LNCaP clone FGC (cell line): ENCODE results near the gene KRTAP9-7.
"Not testable (repeated sequence)": the region's sequence is repeated elsewhere in the genome, so short reads cannot be mapped to it uniquely, and the experiment has no call there.

ENCODE experiments used
- DNase-seq: peaks from one replicate; pipeline ENCODE4 v3.0.0-alpha.2; 2011; ENCODE audit warnings: low read depth
- H3K4me3 ChIP-seq: 2 replicates; pipeline ENCODE4 v1.5.1; 2011; ENCODE audit warnings: mild to moderate bottlenecking, low read depth, low read length, control low read depth
- TF ChIP-seq, protein P1 (sequence below): IDR thresholded peaks from 2 replicates; pipeline ENCODE4 v1.5.1; 2012; ENCODE audit warnings: mild to moderate bottlenecking; ENCODE audit not compliant: control insufficient read depth, insufficient read depth; ENCODE audit errors: extremely low read depth

Gene KRTAP9-7

GRCh38 chr17:41275648-41276190 is at the start of gene KRTAP9-7:
KRTAP9-7 (plus strand) TSS chr17:41275698; CDS start chr17:41275698, 0 bp downstream.
- H3K4me3 ChIP-seq, DNase-seq: not testable (repeated sequence)

GRCh38 chr17:41226051-41226450 is 49.4 kb upstream of the KRTAP9-7 start:
- TF ChIP-seq, protein P1, sequence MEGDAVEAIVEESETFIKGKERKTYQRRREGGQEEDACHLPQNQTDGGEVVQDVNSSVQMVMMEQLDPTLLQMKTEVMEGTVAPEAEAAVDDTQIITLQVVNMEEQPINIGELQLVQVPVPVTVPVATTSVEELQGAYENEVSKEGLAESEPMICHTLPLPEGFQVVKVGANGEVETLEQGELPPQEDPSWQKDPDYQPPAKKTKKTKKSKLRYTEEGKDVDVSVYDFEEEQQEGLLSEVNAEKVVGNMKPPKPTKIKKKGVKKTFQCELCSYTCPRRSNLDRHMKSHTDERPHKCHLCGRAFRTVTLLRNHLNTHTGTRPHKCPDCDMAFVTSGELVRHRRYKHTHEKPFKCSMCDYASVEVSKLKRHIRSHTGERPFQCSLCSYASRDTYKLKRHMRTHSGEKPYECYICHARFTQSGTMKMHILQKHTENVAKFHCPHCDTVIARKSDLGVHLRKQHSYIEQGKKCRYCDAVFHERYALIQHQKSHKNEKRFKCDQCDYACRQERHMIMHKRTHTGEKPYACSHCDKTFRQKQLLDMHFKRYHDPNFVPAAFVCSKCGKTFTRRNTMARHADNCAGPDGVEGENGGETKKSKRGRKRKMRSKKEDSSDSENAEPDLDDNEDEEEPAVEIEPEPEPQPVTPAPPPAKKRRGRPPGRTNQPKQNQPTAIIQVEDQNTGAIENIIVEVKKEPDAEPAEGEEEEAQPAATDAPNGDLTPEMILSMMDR: no peak
- H3K4me3 ChIP-seq: no peak overlapping the region
- DNase-seq: no peak

- DNase-seq, H3K4me3 ChIP-seq: not testable (repeated sequence)
Measured at GRCh38 chr17:41226598-41227095, 48.9 kb upstream of the KRTAP9-7 start, which contains the start of gene KRTAP9-2. KRTAP9-2 (plus strand) TSS chr17:41226648; CDS start chr17:41226655, 7 bp downstream.

- TF ChIP-seq, protein P1: no peak
- DNase-seq: no peak
- no peak overlapping the region for H3K4me3 ChIP-seq
Measured at GRCh38 chr17:41230094-41230493, 45.4 kb upstream of the KRTAP9-7 start.

GRCh38 chr17:41231731-41232130 is 43.8 kb upstream of the KRTAP9-7 start:
- TF ChIP-seq, protein P1: no peak
- DNase-seq: no peak
- no peak overlapping the region for H3K4me3 ChIP-seq

DNA sequence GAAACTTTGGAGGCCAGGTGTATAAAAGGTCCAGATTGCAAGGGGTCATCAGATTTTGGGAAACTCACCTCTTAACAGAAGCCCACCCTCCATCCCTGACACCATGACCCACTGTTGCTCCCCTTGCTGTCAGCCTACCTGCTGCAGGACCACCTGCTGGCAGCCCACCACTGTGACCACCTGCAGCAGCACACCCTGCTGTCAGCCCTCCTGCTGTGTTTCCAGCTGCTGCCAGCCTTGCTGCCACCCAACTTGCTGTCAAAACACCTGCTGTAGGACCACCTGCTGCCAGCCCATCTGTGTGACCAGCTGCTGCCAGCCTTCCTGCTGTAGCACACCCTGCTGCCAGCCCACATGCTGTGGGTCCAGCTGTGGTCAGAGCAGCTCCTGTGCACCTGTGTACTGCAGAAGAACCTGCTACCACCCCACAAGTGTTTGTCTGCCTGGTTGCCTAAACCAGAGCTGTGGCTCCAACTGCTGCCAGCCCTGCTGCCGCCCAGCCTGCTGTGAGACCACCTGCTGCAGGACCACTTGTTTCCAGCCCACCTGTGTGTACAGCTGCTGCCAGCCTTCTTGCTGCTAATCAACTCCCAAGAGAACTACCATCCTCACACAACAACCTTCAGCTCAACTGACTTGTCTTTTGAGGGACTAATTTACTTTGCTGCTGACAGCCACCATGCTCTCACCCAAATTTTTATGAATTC is 42.9 kb upstream of the KRTAP9-7 start, which contains the start of gene KRTAP9-3:
KRTAP9-3 (plus strand) TSS at position 51 of the 707 bp plus-strand sequence; CDS start at position 104, 53 bp downstream.
- H3K4me3 ChIP-seq, DNase-seq: not testable (repeated sequence)

- not testable (repeated sequence) for DNase-seq, H3K4me3 ChIP-seq
Measured at GRCh38 chr17:41237116-41237515, 38.4 kb upstream of the KRTAP9-7 start.

DNA sequence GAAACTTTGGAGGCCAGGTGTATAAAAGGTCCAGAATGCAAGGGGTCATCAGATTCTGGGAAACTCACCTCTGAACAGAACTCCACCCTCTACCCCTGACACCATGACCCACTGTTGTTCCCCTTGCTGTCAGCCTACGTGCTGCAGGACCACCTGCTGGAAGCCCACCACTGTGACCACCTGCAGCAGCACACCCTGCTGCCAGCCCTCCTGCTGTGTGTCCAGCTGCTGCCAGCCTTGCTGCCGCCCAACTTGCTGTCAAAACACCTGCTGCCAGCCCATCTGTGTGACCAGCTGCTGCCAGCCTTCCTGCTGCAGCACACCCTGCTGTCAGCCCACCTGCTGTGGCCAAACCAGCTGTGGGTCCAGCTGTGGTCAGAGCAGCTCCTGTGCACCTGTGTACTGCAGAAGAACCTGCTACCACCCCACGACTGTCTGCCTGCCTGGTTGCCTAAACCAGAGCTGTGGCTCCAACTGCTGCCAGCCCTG is 37.5 kb upstream of the KRTAP9-7 start, which contains the start of gene KRTAP9-8:
KRTAP9-8 (plus strand) TSS at position 51 of the 489 bp plus-strand sequence; CDS start at position 104, 53 bp downstream.
- DNase-seq, H3K4me3 ChIP-seq: not testable (repeated sequence)

GRCh38 chr17:41246995-41247787 is 28.3 kb upstream of the KRTAP9-7 start:
- DNase-seq: not testable (repeated sequence)

DNA sequence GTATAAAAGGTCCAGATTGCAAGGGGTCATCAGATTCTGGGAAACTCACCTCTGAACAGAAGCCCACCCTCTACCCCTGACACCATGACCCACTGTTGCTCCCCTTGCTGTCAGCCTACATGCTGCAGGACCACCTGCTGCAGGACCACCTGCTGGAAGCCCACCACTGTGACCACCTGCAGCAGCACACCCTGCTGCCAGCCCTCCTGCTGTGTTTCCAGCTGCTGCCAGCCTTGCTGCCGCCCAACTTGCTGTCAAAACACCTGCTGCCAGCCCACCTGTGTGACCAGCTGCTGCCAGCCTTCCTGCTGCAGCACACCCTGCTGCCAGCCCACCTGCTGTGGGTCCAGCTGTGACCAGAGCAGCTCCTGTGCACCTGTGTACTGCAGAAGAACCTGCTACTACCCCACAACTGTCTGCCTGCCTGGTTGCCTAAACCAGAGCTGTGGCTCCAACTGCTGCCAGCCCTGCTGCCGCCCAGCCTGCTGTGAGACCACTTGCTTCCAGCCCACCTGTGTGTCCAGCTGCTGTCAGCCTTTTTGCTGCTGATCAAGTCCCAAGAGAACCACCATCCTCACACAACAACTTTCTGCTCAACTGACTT is 25.8 kb upstream of the KRTAP9-7 start, which contains the start of gene KRTAP9-4:
KRTAP9-4 (plus strand) TSS at position 51 of the 604 bp plus-strand sequence; CDS start at position 85, 34 bp downstream.
- H3K4me3 ChIP-seq, DNase-seq: not testable (repeated sequence)

More at GRCh38 chr17:41246995-41247787, 28.3 kb upstream of the KRTAP9-7 start:
- H3K4me3 ChIP-seq: not testable (repeated sequence)
